RWPE1 (cell line): ENCODE measurements around the gene TM9SF4.
A peak's percentile ranks its signal among the peaks of the same experiment; 100 is the strongest.

Source experiments
- CTCF ChIA-PET: fragments of 350-600 bp; sonication (Branson Sonifier 250); formaldehyde crosslinking; extraction: SDS; loops from one replicate; lab custom pipeline; 2021; lab: Yijun Ruan, JAX
- POLR2A ChIA-PET: fragments of 400-600 bp; formaldehyde crosslinking; extraction: SDS; loops from one replicate; lab custom pipeline; 2020; ENCODE audit warnings: antibody characterized with exemption; ENCODE audit not compliant: low non-redundant PET; lab: Yijun Ruan, JAX
- DNase-seq: peaks from one replicate; pipeline ENCODE4 v3.0.0; 2012; ENCODE audit warnings: low spot score
- H3K27ac ChIP-seq: fragments of 450-650 bp; 2 replicates; pipeline ENCODE4 v1.5.1; 2017
- TF ChIP-seq, protein P1 (sequence below): fragments of 450-650 bp; conservative IDR thresholded peaks from 2 replicates; pipeline ENCODE4 v1.5.1; 2017; ENCODE audit warnings: low read depth, mild to moderate bottlenecking

The TM9SF4 gene

DNA sequence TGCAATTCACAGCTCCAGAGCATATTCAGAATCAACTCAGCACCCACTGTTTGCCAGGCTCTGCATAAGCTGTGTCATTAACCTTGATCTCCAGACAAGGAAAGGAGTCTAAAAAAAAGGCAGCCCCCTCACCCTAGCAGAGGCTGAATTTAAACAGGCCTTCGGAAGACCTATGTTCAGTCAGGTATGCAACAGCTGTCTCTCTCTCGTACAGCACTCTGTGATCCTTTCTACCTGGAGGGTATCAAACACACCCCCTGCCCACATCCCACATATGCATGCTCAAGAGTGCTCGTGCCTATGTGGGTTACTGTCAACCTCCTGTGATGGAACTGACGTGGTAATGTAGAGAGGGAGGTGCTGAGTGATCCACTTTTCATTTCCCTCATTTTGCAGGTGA is 89.5 kb downstream of the TM9SF4 start:
- TF ChIP-seq, protein P1, sequence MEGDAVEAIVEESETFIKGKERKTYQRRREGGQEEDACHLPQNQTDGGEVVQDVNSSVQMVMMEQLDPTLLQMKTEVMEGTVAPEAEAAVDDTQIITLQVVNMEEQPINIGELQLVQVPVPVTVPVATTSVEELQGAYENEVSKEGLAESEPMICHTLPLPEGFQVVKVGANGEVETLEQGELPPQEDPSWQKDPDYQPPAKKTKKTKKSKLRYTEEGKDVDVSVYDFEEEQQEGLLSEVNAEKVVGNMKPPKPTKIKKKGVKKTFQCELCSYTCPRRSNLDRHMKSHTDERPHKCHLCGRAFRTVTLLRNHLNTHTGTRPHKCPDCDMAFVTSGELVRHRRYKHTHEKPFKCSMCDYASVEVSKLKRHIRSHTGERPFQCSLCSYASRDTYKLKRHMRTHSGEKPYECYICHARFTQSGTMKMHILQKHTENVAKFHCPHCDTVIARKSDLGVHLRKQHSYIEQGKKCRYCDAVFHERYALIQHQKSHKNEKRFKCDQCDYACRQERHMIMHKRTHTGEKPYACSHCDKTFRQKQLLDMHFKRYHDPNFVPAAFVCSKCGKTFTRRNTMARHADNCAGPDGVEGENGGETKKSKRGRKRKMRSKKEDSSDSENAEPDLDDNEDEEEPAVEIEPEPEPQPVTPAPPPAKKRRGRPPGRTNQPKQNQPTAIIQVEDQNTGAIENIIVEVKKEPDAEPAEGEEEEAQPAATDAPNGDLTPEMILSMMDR, result no peak
- ChIA-PET CTCF (no interaction called here), POLR2A (no interaction called here)
- DNase-seq, result no peak
- no peak overlapping the region for H3K27ac ChIP-seq

DNA sequence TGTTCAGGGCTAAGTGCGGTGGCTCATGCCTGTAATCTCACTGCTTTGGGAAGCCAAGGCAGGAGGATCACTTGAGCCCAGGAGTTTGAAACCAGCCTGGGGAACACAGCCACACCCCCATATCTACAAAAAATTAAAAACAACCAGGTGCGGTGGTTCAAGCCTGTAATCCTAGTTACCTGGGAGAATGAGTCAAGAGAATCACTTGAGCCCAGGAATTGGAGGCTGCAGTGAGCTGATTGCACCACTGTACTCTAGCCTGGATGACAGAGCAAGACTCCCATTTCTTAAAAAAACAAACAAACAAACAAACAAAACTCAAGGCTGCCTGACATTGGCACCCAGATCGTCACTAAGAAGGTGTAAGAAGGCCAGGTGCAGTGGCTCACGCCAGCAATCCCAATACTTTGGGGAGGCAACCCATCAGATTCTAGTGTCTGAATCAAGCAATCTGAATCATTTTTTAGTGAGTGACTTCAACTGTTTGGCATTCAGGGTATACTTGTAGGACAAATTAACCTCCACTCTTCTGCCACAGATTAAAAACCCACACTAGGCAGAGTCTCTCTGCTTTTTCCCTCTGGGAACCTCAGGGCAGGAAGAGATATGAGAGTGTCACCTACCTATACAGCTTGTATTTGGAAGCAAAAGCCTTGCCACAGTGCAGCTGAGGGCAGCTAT is 91.9 kb downstream of the TM9SF4 start:
- TF ChIP-seq, protein P1, result no peak
- H3K27ac ChIP-seq, result peak overlapping the region; percentile 14; the same call in 1 of the 2 replicates
- ChIA-PET CTCF (interaction anchor here (0.7 kb wide), 2 partner anchors 13 to 116 kb away, joined by 3 read pairs; no protein-coding TSS in a partner anchor), POLR2A (no interaction called here)
- DNase-seq, result no peak

DNA sequence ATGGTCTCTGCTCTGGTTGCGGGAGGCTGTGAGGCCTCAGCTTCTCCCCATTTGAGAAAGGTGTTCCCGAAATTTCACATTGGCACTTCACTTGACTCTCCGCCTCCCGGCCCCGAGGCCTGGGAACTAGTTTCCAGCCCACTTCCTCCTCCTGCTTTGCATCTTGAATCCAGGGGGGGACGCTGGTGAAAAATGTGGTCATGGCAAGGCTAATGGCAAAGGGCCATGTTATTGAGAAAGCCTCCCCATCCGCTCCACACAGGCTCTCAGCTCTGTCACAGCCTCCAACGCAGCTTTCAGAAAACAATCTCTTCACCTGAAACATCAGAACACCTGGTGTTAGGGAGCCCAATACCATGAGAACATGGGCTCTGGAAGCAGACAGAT is 92.5 kb downstream of the TM9SF4 start:
- no peak for DNase-seq
- H3K27ac ChIP-seq, result peak overlapping the region; percentile 14; the same call in 1 of the 2 replicates
- ChIA-PET POLR2A (no interaction called here), CTCF (no interaction called here)
- TF ChIP-seq, protein P1, result no peak

DNA sequence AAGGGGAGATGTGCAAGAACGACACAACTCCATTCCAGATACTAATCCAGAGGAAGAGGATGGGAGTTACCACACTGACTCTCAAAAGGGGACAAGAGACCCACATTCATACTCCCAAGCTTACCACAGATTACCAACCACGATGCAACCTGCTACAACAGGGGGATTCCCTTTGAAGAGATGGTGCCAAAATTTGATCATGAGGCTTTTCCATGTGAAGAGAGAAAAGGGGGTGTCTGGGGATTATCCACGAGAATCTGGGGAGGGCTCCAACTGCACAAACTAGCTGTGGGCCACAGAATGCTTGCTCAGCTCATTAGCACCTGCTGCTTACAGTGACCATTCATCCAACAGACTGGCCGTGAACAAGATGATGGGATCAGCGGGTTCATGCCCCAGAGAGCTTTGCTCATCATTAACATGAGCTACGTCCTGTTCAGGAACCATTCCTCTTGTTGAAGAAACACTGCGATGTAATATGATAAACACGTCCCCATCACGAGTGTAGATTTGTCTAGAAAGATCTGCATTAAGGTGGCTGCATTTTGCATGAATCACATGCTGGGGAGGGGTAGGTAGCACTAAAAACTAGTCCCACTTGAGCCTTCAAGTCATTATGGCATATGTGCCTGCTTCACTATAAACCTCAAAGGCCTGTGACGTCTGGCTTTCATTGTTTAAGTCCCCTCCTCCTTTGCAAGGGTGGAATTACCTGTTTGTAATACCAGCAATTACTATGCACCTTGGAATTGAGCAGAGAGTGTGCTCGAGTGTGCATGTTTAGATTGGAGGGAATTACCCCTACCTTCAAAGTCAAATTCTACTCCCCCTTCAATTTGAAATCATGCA is 94.1 kb downstream of the TM9SF4 start:
- peak; percentile 80 for DNase-seq
- ChIA-PET POLR2A (no interaction called here), CTCF (no interaction called here)
- TF ChIP-seq, protein P1, result no peak
- peak overlapping the region; percentile 24; the same call in 1 of the 2 replicates for H3K27ac ChIP-seq

DNA sequence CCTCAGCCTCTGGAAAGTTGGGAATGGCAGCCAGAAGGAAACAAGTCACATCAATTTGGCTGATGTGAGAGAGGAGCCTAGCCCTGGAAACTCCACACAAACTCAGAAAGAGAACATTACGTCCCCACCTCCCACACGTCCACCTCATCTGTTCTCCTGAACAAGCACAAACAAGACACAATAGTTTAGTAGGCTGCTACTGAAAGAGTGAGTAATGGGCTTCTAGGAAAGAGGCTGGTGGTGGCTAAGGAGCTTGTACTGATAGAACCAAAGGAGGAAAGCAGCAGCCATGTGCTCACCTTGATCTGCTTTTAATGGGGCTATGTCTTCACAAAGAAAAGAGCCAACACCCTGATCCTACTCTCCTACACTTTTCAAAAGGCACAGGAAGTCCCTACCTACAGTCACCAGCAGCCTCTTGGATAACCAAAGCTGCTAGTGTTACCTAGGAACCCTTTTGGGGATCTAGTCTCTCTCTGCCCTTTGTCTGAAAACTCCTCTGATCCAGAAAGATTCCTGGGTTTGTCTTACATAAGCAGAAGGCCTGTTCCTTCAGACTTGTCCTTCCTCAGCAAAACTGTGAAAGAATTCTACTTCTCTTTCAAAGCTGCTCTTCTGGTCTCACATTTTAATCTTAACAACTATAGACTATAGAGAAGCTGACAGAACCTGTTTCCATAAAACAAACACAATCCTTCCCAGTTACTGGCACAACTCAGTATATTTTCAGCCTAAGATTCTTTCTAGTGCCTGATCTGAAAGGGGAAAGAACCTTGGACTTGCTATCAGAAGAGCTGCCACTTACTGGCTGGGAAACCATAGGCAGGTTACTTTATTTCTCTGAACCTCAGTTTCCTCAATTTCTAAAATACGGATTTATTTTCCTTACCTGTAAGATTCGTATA is 94.9 kb downstream of the TM9SF4 start:
- DNase-seq, result peak; percentile 82
- H3K27ac ChIP-seq, result no peak overlapping the region
- ChIA-PET POLR2A (no interaction called here), CTCF (interaction anchor here (0.8 kb wide), 1 partner anchor 448 kb away, joined by 4 read pairs; no protein-coding TSS in a partner anchor)
- TF ChIP-seq, protein P1, result no peak
